HFF-Myc (cell line): ENCODE data around the gene MANF.
A peak's percentile ranks its signal among the peaks of the same experiment; 100 is the strongest.

ENCODE experiments used
- DNase-seq: peaks from one replicate; pipeline ENCODE4 v3.0.0-alpha.2; 2011; ENCODE audit warnings: low read depth; ENCODE audit errors: extremely low read depth
- H3K4me3 ChIP-seq: replicated peaks from 2 replicates; pipeline ENCODE4 v1.5.1; 2011; ENCODE audit warnings: low read depth, mild to moderate bottlenecking, control low read depth, low read length
- TF ChIP-seq, protein P1 (sequence below): IDR thresholded peaks from 2 replicates; pipeline ENCODE4 v1.5.1; 2012; ENCODE audit warnings: mild to moderate bottlenecking, low read depth, low read length, control low read depth; ENCODE audit errors: missing control alignments

The MANF gene

DNA sequence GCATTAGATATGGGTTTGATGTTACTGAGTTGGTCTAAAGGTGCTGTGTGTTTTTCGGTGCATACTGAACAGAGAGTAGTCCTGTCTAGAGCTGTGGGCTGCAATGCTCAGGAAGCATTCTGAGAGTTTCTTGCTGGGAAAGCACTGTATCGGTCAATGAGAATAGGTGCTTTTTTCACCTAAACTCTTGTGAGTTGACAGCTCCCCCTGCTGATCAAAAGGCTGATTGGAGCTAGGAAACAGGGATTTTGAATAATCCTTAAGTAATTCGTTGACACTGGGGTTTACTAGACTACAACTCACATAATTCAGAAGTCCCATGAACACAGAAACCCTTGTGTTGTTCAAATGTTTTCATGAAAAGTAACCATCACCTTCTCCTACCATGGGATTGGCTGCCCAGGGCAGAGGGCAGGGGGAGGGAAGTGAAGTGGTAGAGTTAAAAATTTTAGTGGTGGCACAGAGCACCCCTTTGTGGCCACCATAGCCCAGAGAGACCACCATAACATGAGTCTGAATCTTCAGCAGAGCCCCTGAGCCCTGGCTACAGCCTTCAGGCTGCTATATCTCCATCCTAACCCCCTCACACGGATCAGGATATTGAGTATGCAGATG, 13.0 kb upstream of the MANF start:
- TF ChIP-seq, protein P1, sequence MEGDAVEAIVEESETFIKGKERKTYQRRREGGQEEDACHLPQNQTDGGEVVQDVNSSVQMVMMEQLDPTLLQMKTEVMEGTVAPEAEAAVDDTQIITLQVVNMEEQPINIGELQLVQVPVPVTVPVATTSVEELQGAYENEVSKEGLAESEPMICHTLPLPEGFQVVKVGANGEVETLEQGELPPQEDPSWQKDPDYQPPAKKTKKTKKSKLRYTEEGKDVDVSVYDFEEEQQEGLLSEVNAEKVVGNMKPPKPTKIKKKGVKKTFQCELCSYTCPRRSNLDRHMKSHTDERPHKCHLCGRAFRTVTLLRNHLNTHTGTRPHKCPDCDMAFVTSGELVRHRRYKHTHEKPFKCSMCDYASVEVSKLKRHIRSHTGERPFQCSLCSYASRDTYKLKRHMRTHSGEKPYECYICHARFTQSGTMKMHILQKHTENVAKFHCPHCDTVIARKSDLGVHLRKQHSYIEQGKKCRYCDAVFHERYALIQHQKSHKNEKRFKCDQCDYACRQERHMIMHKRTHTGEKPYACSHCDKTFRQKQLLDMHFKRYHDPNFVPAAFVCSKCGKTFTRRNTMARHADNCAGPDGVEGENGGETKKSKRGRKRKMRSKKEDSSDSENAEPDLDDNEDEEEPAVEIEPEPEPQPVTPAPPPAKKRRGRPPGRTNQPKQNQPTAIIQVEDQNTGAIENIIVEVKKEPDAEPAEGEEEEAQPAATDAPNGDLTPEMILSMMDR, result peak; percentile 65
- peak; percentile 51 for DNase-seq
- H3K4me3 ChIP-seq, result no peak overlapping the region

DNA sequence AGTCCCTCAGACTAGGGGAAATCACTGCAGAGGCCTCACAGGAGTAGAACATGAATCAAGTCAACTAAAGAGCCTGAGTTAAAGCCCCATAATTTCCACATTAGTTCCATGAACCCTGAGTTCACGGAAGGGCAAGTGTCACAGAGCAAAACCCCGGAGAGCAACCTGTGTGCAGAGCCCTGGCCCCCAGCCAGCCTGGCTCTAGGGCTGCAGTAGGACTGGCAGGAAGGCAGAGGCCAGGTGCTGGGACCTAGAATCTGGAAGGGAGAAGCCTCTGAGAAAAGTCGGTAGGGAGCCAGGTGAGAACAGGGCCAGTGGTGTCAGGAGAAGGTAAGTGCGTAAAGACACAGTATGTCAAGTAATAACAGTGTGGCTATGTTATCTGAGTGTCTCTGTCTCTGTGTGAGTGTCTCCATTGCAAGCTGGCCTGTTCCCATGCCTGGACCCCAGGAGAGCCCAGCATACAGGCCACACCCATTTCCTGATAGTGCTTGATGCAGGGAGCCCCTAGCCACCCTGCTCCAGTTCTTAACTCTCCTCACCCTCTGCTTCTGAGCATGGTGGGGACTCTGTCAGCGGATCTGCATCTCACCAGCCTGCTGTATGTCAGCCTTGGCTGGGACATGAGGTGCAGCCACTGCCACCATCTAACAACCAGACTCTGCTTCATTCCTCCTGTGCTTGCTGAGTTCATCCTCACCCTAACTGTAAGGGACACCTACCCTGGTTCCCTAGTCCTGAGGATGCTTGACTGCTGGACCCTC, 11.3 kb upstream of the MANF start:
- TF ChIP-seq, protein P1, result no peak
- no peak for DNase-seq
- no peak overlapping the region for H3K4me3 ChIP-seq

DNA sequence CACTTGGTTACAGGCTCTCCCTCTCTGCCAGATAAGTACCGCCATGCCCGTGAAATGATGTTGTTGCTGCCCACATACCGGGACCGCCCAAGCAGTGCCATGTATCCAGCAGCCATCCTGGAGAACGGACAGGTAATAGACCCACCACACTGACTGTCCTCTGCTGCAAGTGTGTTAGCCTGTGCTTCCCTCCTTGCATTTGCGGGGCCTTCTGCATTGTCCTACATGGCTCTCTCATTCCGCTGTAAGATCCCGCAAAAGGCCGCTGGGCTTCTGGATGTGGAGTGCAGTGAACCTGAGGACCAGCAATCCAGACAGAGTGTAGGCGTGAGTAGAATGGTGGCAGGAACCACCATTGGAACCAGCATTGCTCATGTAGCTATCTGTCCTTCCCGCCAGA, 10.6 kb upstream of the MANF start:
- H3K4me3 ChIP-seq, result no peak overlapping the region
- TF ChIP-seq, protein P1, result no peak
- no peak for DNase-seq

DNA sequence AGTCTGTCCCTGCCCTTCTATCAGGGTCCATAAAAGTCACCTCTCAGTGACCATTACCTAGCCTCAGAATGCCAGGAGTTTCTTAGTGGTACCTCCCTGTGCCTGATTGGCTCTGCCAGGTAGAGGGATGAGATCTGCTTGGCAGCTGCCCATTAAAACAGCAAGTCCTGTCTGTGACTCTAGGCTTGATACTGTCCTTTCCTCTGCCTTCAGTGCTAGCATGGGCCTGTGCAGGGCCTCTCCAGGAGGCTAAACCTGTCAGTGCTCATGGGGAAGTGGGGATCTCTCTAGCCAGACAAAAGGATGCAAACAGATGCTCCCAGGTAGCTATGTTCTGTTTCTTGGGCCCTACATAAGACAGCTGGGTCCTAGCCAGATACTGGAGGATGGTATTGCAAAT, 10.0 kb upstream of the MANF start:
- H3K4me3 ChIP-seq, result no peak overlapping the region
- TF ChIP-seq, protein P1, result no peak
- no peak for DNase-seq

DNA sequence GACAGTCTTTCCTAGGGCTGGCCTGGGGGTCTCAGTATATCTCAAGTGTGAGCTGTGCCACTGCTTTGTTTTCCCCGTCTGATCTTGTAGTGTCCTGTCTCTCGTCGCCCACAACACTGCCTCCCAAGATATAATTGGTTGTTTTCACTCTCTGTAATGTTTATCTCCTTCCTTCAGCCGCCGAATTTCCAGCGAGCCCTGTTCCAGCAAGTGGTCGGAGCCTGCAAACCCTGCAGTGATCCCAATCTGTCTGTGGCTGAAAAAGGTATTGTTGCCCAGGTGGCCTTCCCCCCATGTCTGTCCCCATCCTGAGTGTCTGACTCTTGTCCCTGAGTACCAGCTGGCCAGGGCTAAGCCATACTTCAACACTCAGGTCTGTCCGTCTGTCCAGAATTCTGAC, 9.5 kb upstream of the MANF start:
- no peak overlapping the region for H3K4me3 ChIP-seq
- no peak for DNase-seq
- TF ChIP-seq, protein P1, result no peak

DNA sequence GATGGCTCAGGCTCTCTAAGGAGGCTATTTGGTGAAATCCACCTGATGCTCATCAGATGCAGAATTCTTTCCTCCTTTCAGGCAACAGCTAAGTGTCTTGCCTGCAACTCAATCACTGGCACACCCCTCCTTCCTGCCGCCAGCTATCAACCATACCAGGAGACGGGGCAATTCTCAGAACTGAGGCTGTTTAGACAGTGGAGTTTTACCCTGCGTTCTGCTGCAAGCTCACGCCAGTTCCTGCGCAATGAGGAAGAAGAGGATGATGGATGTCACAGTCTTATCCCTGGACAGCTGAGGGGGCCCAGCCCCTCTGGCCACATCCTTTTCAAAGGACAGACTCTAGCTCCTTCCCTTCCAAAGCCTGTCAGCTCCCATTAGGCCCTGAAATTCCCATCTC, 7.0 kb upstream of the MANF start:
- DNase-seq, result no peak
- no peak overlapping the region for H3K4me3 ChIP-seq
- TF ChIP-seq, protein P1, result no peak

DNA sequence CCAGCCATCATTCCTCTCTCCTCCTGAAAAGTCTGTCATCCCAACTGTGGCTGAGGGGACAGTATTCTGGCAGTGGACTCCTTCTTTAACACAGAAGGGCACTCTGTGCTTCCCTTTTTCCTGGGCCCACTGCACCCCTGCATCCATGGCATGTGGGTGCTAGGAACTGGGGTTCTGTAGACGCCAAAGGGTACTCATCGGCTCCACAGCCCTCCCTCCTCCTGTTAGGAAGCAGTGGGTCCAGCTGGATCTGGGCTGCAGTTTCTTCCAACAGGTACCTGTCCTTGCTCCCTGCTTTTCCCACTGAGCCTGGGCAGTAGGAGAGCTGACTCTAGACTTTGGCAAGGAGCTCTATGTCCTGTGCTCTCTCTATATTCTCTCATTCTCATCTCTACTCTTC, 6.4 kb upstream of the MANF start:
- DNase-seq, result no peak
- TF ChIP-seq, protein P1, result no peak
- H3K4me3 ChIP-seq, result no peak overlapping the region
